Germinal center (tissue), 1 donor: ENCODE measurements around the gene GPR135.
"Not testable (repeated sequence)": the region's sequence is repeated elsewhere in the genome, so short reads cannot be mapped to it uniquely, and the experiment has no call there.

ENCODE experiments used
- DNase-seq: peaks from one replicate; pipeline ENCODE4 v3.0.0; 2012; ENCODE audit warnings: mixed read lengths, low spot score

Gene GPR135

GRCh38 chr14:59474172-59474571 is 9.0 kb upstream of the GPR135 start:
- DNase-seq: no peak

- peak; percentile 73 for DNase-seq
Observed at GRCh38 chr14:59464486-59465315, 479 bp downstream of the GPR135 start.

DNA sequence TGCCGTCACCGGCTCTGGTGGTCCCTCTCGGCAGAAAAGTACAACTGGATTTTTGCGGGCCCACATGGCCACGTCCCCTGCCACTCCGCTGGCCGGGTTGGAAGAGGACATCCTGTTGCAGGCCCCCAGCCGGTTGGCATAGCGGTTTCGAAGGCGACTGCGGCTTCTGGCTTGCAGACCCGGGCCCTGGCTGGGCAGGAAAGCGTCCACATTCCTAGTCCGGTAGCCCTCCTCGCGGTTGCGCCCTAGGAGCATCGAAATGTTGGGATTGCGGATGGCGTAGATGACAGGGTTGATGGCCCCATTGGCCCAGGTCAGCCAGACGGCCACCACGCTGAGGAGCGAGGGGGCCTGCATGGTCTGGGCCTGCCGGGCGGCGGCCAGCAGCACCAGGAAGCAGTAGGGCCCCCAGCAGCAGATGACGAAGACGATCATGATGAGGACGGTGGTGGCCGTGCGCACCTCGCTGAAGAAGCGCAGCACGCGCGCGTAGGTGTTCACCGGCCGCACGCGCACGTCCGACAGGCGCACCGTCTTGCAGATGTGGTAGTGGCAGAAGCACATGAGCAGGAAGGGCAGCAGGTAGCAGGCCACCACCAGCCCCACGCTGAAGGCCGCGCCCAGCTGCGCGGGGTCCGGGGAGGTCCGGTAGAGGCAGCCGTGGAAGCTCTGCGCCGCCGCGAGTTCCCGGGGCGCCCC is 1.2 kb downstream of the GPR135 start:
- peak; percentile 23 for DNase-seq

GRCh38 chr14:59461891-59462290 is 3.3 kb downstream of the GPR135 start:
- no peak for DNase-seq

DNA sequence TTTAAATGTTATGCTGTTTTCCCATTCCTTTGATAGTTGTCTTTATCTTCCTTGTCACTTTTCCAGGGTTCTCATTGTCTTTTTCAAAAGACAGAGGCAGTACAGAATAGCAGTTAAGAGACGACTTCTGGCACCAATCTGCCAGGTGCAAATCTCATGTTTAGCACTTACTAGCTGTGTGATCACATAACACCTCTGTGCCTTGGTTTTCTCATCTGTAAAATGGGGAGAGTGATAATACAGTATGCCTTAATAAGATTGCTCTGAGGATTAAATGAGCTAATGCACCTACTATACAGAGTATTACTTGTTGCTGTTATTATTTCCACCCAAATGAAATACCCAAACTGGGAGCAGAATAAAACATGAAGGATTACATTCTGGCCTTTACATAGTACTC is 4.8 kb downstream of the GPR135 start:
- no peak for DNase-seq

GRCh38 chr14:59458486-59458885 is 6.7 kb downstream of the GPR135 start:
- DNase-seq: no peak

GRCh38 chr14:59455411-59455810 is 9.8 kb downstream of the GPR135 start:
- no peak for DNase-seq

- no peak for DNase-seq
Observed at GRCh38 chr14:59454139-59454538, 11.0 kb downstream of the GPR135 start.

GRCh38 chr14:59451849-59452248 is 13.3 kb downstream of the GPR135 start:
- DNase-seq: no peak

GRCh38 chr14:59450716-59451115 is 14.5 kb downstream of the GPR135 start:
- no peak for DNase-seq

DNA sequence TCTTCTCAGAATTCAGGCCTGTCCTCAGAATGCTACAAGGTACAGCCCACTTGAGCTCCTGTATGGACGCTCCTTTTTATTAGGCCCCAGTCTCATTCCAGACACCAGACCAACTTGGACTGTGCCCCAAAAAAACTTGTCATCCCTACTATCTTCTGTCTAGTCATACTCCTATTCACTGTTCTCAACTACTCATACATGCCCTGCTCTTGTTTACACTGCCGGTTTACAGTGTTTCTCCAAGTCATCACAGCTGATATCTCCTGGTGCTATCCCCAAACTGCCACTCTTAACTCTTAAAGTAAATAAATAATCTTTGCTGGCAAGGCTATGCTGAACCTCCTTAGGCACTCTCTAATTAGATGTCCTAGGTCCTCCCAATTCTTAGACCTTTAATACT is 16.5 kb downstream of the GPR135 start:
- DNase-seq: not testable (repeated sequence)

GRCh38 chr14:59439256-59439965 is 25.8 kb downstream of the GPR135 start:
- DNase-seq: no peak

GRCh38 chr14:59438195-59438647 is 27.0 kb downstream of the GPR135 start:
- no peak for DNase-seq

DNA sequence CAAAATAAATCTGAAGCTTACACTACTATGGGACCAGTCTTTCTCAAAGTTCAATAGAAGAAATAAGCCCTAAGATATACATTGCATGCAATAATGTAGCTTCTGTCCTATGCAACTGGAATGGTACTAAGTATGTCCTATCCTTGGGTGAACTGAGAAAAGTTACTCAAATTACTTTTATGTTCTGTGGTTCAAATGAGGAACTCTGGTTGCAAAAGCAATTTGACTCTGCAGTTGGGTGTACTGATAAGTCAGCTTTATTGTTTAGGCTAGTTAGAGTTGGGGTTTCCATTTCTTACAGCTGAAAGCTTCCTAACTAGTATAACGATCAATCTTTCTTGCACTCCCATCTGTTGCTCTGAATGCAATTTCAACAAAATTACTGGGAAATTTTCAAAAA is 29.2 kb downstream of the GPR135 start:
- DNase-seq: no peak

DNA sequence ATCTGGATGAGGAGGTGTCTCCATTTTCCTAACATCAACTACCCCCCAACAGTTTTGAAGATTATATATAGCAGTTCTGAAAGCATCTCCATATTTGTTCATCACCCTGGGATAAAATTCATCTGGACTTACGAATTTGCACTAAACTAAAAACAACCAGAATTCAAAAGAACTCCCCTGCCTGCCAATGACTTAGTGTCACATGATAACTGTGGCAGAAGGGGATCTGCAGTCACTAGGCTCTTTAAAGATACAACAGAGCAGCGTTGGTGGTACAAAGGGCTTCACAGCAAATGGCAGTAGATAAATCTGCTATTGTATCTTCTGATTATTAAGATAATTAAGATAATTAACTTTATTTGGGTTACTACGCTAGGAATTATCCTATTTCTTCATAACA is 30.1 kb downstream of the GPR135 start:
- DNase-seq: no peak

GRCh38 chr14:59429790-59430189 is 35.4 kb downstream of the GPR135 start:
- no peak for DNase-seq

GRCh38 chr14:59428581-59429012 is 36.6 kb downstream of the GPR135 start:
- DNase-seq: no peak

- DNase-seq: no peak
Observed at GRCh38 chr14:59427653-59428580, 37.3 kb downstream of the GPR135 start.

GRCh38 chr14:59425322-59425935 is 39.8 kb downstream of the GPR135 start:
- no peak for DNase-seq

- no peak for DNase-seq
Observed at GRCh38 chr14:59424341-59425071, 40.7 kb downstream of the GPR135 start.
